MCF 10A (cell line): Measurements from ENCODE around the gene KRT79. TPM values are rescaled to one million over a fixed set of nuclear protein-coding genes. Genes with fewer than 3 reads are reported as not detected.

Experiments used
- BruUV-seq: library from RNA; stranded (reverse); fragments of 400-500 nt; replicated peaks from 2 replicates; lab custom pipeline; 2021; lab: Mats Ljungman, UMichigan
- CTCF ChIA-PET: fragments of 300-600 bp; sonication (Branson Sonifier 250); formaldehyde crosslinking; extraction: SDS; loops from one replicate; lab custom pipeline; 2021; ENCODE audit warnings: antibody characterized with exemption, inconsistent platforms; lab: Yijun Ruan, JAX
- POLR2A ChIA-PET: fragments of 300-600, 350-650 bp; sonication (Branson Sonifier 250); formaldehyde crosslinking; extraction: SDS; loops from one replicate; lab custom pipeline; 2020; ENCODE audit warnings: antibody characterized with exemption, inconsistent platforms; lab: Yijun Ruan, JAX
- DNase-seq: peaks from one replicate; pipeline ENCODE4 v3.0.0-alpha.2; 2018; ENCODE audit not compliant: unreplicated experiment
- H3K27ac Mint-ChIP-seq: one replicate; pipeline ENCODE4 v1.8.0; 2022; ENCODE audit warnings: mild to moderate bottlenecking, low read depth, mixed read lengths; ENCODE audit not compliant: unreplicated experiment
- H3K27me3 Mint-ChIP-seq: one replicate; pipeline ENCODE4 v1.8.0; 2022; ENCODE audit warnings: mixed read lengths; ENCODE audit not compliant: insufficient read depth, unreplicated experiment
- H3K36me3 Mint-ChIP-seq: one replicate; pipeline ENCODE4 v1.8.0; 2022; ENCODE audit warnings: mild to moderate bottlenecking, moderate library complexity, mixed read lengths; ENCODE audit not compliant: insufficient read depth, unreplicated experiment
- H3K4me1 Mint-ChIP-seq: one replicate; pipeline ENCODE4 v1.8.0; 2022; ENCODE audit warnings: mixed read lengths; ENCODE audit not compliant: insufficient read depth, unreplicated experiment
- H3K4me3 Mint-ChIP-seq: one replicate; pipeline ENCODE4 v1.8.0; 2022; ENCODE audit warnings: mild to moderate bottlenecking, moderate library complexity, mixed read lengths; ENCODE audit not compliant: unreplicated experiment
- H3K9me3 Mint-ChIP-seq: one replicate; pipeline ENCODE4 v1.8.0; 2022; ENCODE audit warnings: mixed read lengths; ENCODE audit not compliant: unreplicated experiment
- intact Hi-C: fragments of 100-400 bp; cut with micrococcal nuclease; formaldehyde crosslinking; loops from 2 replicates; pipeline ENCODE4 v1.14.1; 2022
- total RNA-seq: library from RNA; stranded (reverse); gene quantifications from 2 replicates; pipeline ENCODE4 v1.2.3, GENCODE V29; 2022
- TF ChIP-seq, protein P1 (sequence below): fragments of 200-600 bp; IDR thresholded peaks from one replicate; pipeline ENCODE4 v1.8.0; 2022; ENCODE audit warnings: antibody characterized with exemption, mild to moderate bottlenecking; ENCODE audit not compliant: unreplicated experiment

KRT79 gene
- total RNA-seq, 1 experiment from 2014 or later: not detected

DNA sequence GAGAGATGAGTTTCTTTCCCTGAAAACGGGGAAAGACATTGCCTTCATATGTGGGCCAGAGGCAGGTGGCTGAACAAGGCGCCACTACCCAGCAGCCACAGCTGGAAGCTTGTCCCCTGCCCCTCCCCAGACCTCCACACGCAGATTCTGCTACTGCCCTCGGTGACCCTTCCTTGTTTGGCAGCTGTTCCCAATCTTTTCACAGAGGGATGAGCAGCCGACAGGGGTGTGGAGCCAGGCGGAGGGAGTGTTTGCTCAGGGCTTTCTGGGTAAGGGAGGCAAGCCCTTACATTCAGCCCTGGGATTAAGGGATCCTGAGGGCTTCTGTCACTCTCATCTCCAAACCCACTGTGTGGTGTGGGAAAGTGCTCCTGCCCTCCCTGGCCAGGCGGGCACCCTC, 15.7 kb downstream of the KRT79 start:
- intact Hi-C loops: no loop called here
- POLR2A ChIA-PET: interaction anchor here (1.2 kb wide), 1 partner anchor 11 kb away, joined by 3 read pairs; no protein-coding TSS in a partner anchor
- H3K4me1 Mint-ChIP-seq: peaks cover 6% of the 10 kb centered on the region
- DNase-seq: no peak
- peaks cover 43% of the 10 kb centered on the region for H3K27me3 Mint-ChIP-seq
- TF ChIP-seq, protein P1, sequence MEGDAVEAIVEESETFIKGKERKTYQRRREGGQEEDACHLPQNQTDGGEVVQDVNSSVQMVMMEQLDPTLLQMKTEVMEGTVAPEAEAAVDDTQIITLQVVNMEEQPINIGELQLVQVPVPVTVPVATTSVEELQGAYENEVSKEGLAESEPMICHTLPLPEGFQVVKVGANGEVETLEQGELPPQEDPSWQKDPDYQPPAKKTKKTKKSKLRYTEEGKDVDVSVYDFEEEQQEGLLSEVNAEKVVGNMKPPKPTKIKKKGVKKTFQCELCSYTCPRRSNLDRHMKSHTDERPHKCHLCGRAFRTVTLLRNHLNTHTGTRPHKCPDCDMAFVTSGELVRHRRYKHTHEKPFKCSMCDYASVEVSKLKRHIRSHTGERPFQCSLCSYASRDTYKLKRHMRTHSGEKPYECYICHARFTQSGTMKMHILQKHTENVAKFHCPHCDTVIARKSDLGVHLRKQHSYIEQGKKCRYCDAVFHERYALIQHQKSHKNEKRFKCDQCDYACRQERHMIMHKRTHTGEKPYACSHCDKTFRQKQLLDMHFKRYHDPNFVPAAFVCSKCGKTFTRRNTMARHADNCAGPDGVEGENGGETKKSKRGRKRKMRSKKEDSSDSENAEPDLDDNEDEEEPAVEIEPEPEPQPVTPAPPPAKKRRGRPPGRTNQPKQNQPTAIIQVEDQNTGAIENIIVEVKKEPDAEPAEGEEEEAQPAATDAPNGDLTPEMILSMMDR: no peak
- CTCF ChIA-PET: no interaction called here
- H3K36me3 Mint-ChIP-seq: no peaks in the 10 kb centered on the region
- H3K27ac Mint-ChIP-seq: no peak overlapping the region
- no peak overlapping the region for H3K4me3 Mint-ChIP-seq
- no TSS peak for BruUV-seq
- no peaks in the 10 kb centered on the region for H3K9me3 Mint-ChIP-seq

DNA sequence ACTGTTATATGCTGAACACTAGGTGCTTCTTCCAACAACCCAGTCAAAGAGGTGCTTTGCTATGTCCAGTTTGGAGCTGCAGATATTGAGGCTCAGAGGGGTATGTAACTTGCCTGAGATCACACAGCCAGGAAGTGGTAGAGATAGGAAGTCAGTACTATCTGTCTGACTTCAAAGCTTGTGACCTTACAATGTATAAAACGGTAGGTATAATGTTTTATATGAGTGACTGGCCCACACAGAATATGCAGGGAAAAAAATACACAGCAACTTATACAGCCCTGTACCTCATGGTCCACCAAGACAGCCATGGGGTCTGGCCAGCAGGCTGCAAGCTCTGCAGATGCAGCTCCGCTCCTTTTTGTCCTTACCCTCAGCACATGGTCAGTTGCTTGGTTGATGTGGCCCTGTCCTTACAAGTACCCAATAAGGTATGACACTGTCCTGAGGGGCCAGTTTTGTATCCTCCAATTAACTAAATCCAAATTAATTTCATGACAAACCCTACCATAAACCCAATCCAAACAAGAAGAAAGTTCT, 16.3 kb downstream of the KRT79 start:
- POLR2A ChIA-PET: interaction anchor here (1.2 kb wide), 1 partner anchor 11 kb away, joined by 3 read pairs; no protein-coding TSS in a partner anchor
- CTCF ChIA-PET: no interaction called here
- Mint-ChIP-seq H3K4me1 (peaks cover 6% of the 10 kb centered on the region), H3K9me3 (no peaks in the 10 kb centered on the region), H3K36me3 (no peaks in the 10 kb centered on the region), H3K27ac (no peak overlapping the region), H3K4me3 (no peak overlapping the region), H3K27me3 (peaks cover 43% of the 10 kb centered on the region)
- no peak for DNase-seq
- TF ChIP-seq, protein P1: no peak
- no TSS peak for BruUV-seq
- intact Hi-C loops: no loop called here

DNA sequence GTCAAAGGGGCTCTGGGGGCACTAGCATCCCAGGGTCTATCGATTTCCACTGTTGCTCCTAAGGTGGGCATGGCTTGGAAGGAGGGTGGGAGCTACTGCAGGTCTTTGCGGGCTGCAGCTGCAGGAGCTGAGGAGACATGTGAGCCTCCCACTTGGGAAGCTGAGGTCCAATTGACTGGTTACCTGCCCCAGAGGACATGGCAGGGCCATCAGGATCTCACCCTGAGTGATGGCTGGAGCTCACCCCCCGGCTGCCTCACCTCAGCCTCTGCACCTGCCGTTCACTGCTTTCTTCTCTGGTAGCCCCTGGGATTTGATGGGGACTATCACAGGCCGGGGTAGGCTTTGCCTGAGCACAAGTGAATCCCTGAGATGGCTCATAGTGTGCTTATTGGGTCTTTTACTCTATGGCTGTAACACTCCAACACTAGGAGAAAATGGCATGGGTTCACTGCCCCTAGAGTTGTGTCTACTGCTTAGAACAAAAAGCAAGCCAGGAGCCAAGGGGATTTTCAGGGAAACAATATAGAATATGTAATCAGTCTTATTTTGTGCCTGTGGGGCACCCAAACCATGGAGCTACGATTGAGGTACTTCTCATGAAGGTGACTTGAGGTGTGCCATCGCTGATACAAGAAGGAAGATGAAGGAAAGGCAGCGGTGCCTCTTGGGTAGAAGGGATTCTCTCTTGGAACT, 17.0 kb downstream of the KRT79 start:
- ChIA-PET CTCF (no interaction called here), POLR2A (no interaction called here)
- Mint-ChIP-seq H3K4me1 (peaks cover 6% of the 10 kb centered on the region), H3K27me3 (peaks cover 43% of the 10 kb centered on the region), H3K36me3 (no peaks in the 10 kb centered on the region), H3K9me3 (no peaks in the 10 kb centered on the region), H3K4me3 (no peak overlapping the region), H3K27ac (no peak overlapping the region)
- TF ChIP-seq, protein P1: no peak
- intact Hi-C loops: no loop called here
- no TSS peak for BruUV-seq
- no peak for DNase-seq

DNA sequence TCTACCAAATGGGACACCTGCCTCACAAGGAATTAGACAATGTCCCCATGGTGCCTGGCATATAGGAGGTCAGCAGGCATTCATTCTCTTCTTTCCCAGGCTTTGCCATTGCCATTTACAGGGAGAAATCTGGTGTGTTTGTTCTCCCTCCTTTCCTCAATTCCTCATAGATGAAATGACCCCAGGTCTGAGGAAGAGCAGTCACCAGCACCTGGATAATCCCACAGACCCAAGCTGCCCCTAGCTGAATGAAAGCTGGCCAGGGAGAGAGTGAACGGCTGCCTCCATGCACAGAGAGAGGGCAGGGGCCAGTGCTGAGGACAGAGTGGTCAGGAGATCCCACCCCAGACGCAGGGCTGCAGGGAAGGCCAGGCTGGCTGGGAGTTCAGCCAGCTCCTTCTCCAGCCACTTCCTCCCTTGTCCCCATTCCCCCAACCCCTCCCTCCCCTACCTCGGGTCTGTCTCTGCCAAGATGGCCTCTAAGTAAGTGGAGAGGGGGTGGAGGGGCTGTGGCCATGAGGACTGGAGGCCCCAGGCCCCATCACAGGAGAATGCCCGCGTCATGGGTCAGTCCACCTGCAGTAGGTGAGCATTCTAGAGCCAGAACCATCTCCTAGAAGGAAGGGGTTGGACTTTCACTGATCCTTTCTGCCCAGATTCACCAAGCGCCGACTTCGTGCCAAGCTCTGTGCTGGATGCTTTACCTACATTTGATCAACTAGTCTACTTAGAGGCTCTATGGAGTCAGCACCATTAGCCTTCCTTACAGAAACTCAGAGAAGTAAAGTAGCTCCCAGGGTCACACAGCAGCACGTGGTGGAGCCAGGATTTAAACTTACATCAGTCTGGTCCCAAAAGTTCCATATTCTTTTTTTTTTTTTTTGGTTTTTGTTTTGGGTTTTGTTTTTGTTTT, 18.2 kb downstream of the KRT79 start:
- H3K27ac Mint-ChIP-seq: no peak overlapping the region
- BruUV-seq: no TSS peak
- TF ChIP-seq, protein P1: no peak
- peaks cover 6% of the 10 kb centered on the region for H3K4me1 Mint-ChIP-seq
- no peaks in the 10 kb centered on the region for H3K9me3 Mint-ChIP-seq
- ChIA-PET POLR2A (no interaction called here), CTCF (interaction anchor here (0.7 kb wide), 1 partner anchor 692 kb away, joined by 3 read pairs; no protein-coding TSS in a partner anchor)
- H3K27me3 Mint-ChIP-seq: peaks cover 43% of the 10 kb centered on the region
- intact Hi-C loops: no loop called here
- H3K4me3 Mint-ChIP-seq: no peak overlapping the region
- no peak for DNase-seq
- no peaks in the 10 kb centered on the region for H3K36me3 Mint-ChIP-seq
